Kidney (tissue), 14 donors: ENCODE measurements around the gene TMEM186. TPM values are rescaled to one million over a fixed set of nuclear protein-coding genes. Genes with fewer than 3 reads are reported as not detected.

ENCODE experiments used
- DNase-seq, 5 donors: peaks; one replicate each; pipeline ENCODE4 v3.0.0-alpha.2; 2013 to 2020
- FAIRE-seq: peaks from 2 replicates; lab custom pipeline; 2012; peaks lifted over from hg19 to GRCh38; lab: Jason Lieb, UNC
- H3K27ac ChIP-seq, 2 donors: one replicate each; pipeline ENCODE4 v1.7.0; 2013; ENCODE audit warnings: low read depth in 2 of 2, low read length in 2 of 2, inconsistent platforms in 1 of 2
- H3K27me3 ChIP-seq: one replicate; pipeline ENCODE4 v1.7.1; 2013; ENCODE audit warnings: low read length, inconsistent platforms; ENCODE audit not compliant: control insufficient read depth, insufficient read depth
- H3K36me3 ChIP-seq, 3 donors: one replicate each; pipeline versions ENCODE4 v1.7.0 to v1.7.1; 2013; ENCODE audit warnings: low read length in 3 of 3, control low read depth in 1 of 3, inconsistent platforms in 1 of 3; ENCODE audit not compliant: insufficient read depth in 3 of 3, control insufficient read depth in 2 of 3
- H3K4me1 ChIP-seq, 3 donors: one replicate each; pipeline versions ENCODE4 v1.7.0 to v1.7.1; 2013; ENCODE audit warnings: low read length in 3 of 3, inconsistent platforms in 1 of 3, low read depth in 1 of 3; ENCODE audit not compliant: control insufficient read depth in 2 of 3, insufficient read depth in 2 of 3
- H3K4me3 ChIP-seq, 3 donors: one replicate each; pipeline versions ENCODE4 v1.7.0 to v1.8.1; 2013; ENCODE audit warnings: low read length in 3 of 3, control low read depth in 1 of 3, inconsistent platforms in 1 of 3
- H3K9ac ChIP-seq, 3 donors: one replicate each; pipeline versions ENCODE4 v1.7.0 to v1.7.1; 2013; ENCODE audit warnings: low read length in 3 of 3, control low read depth in 1 of 3, inconsistent platforms in 1 of 3
- H3K9me3 ChIP-seq, 3 donors: one replicate each; pipeline versions ENCODE4 v1.7.0 to v1.7.1; 2013; ENCODE audit warnings: low read length in 3 of 3, control low read depth in 1 of 3, inconsistent platforms in 1 of 3; ENCODE audit not compliant: control insufficient read depth in 2 of 3, insufficient read depth in 1 of 3
- CTCF ChIP-seq: IDR thresholded peaks from 3 replicates; pipeline ENCODE4 v1.5.1; 2012; ENCODE audit warnings: mild to moderate bottlenecking, moderate library complexity, borderline replicate concordance; ENCODE audit not compliant: insufficient read depth; ENCODE audit errors: extremely low read depth
- intact Hi-C: fragments of 100-400 bp; cut with DNase I; formaldehyde crosslinking; loops from one replicate; pipeline ENCODE4 v1.11.1; 2022
- polyA plus RNA-seq: library from polyadenylated mRNA; stranded (reverse); fragments of 350-450 nt; fragmentation: Illumina TruSeq; extraction: RNeasy Lipid Tissue Mini Kit (QIAGEN cat#74804); gene quantifications from one replicate; pipeline ENCODE4 v1.2.3, GENCODE V29; 2014; ENCODE audit warnings: low read depth, low replicate concordance; ENCODE audit not compliant: insufficient read depth
- total RNA-seq: library from RNA; stranded (reverse); fragmentation: NEBNext Ultra II Directional; extraction: Animal tissue kit (Norgen Biotek cat#: 25700); gene quantifications from one replicate; pipeline ENCODE4 v1.2.1, GENCODE V29; 2021
- donor health status: control.
- donor health status: control.
- donor health status: control.
- donor health status: control.
- donor health status: control.
- donor health status: DM: yes; HTN: yes; CAD: no.
- donor health status: Normal renal cell carcinoma (clear cell type).

The TMEM186 gene
- total and polyA plus RNA-seq, 2 donors from 2014 or later = 11.0 to 20.2 TPM

GRCh38 chr16:8798174-8798527, 712 bp upstream of the TMEM186 start:
- H3K36me3 ChIP-seq = peaks cover 2 to 13% (median 10%) of the 10 kb centered on the region in 3 donors
- peak overlapping the region; percentile 62 to 80 for H3K27ac ChIP-seq
- H3K9me3 ChIP-seq = no peaks in the 10 kb centered on the region
- H3K4me3 ChIP-seq = peak overlapping the region; percentile 89 to 100 (median 95)
- FAIRE-seq = no peak
- H3K9ac ChIP-seq = peak overlapping the region; percentile 88 to 92 (median 91)
- intact Hi-C loops = no loop called here
- no peak for DNase-seq
- TF ChIP-seq CTCF = no peak
- peaks cover 0 to 19% (median 13%) of the 10 kb centered on the region in 3 donors for H3K4me1 ChIP-seq
- no peaks in the 10 kb centered on the region for H3K27me3 ChIP-seq

GRCh38 chr16:8796469-8797363, 723 bp downstream of the TMEM186 start:
- Histone ChIP-seq H3K27me3 (no peaks in the 10 kb centered on the region), H3K9me3 (no peaks in the 10 kb centered on the region), H3K4me3 (peak overlapping the region; percentile 89 to 100 (median 95)), H3K36me3 (peaks cover 0 to under 1% (median 0%) of the 10 kb centered on the region in 3 donors), H3K4me1 (peaks cover 0 to 19% (median 13%) of the 10 kb centered on the region in 3 donors), H3K9ac (peak overlapping the region; percentile 59 to 92 (median 85)), H3K27ac (peak overlapping the region; percentile 37 to 57)
- intact Hi-C loops = no loop called here
- DNase-seq (no peak), FAIRE-seq (no peak)
- no peak for TF ChIP-seq CTCF

GRCh38 chr16:8795818-8796217, 1.6 kb downstream of the TMEM186 start:
- H3K9ac ChIP-seq = no peak overlapping the region
- H3K27ac ChIP-seq = no peak overlapping the region
- TF ChIP-seq CTCF = no peak
- no peak overlapping the region for H3K4me3 ChIP-seq
- DNase-seq (no peak), FAIRE-seq (no peak)
- no peaks in the 10 kb centered on the region for H3K27me3 ChIP-seq
- no peaks in the 10 kb centered on the region for H3K36me3 ChIP-seq
- peaks cover 0 to 13% (median 13%) of the 10 kb centered on the region in 3 donors for H3K4me1 ChIP-seq
- no peaks in the 10 kb centered on the region for H3K9me3 ChIP-seq
- intact Hi-C loops = no loop called here
